ENCODE results near the gene NPAS1. TPM values are rescaled to one million over a fixed set of nuclear protein-coding genes. Genes with fewer than 3 reads are reported as not detected.

Gene NPAS1
- total and polyA plus RNA-seq, 2 of the 13 experiments (the other 11 are each of a cell fraction or from before 2014, with no cell fraction given) = 0.35 to 2.9 TPM

- TF ChIP-seq, protein P1, sequence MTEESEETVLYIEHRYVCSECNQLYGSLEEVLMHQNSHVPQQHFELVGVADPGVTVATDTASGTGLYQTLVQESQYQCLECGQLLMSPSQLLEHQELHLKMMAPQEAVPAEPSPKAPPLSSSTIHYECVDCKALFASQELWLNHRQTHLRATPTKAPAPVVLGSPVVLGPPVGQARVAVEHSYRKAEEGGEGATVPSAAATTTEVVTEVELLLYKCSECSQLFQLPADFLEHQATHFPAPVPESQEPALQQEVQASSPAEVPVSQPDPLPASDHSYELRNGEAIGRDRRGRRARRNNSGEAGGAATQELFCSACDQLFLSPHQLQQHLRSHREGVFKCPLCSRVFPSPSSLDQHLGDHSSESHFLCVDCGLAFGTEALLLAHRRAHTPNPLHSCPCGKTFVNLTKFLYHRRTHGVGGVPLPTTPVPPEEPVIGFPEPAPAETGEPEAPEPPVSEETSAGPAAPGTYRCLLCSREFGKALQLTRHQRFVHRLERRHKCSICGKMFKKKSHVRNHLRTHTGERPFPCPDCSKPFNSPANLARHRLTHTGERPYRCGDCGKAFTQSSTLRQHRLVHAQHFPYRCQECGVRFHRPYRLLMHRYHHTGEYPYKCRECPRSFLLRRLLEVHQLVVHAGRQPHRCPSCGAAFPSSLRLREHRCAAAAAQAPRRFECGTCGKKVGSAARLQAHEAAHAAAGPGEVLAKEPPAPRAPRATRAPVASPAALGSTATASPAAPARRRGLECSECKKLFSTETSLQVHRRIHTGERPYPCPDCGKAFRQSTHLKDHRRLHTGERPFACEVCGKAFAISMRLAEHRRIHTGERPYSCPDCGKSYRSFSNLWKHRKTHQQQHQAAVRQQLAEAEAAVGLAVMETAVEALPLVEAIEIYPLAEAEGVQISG (CRISPR knock-in tag; IDR thresholded peaks at IDR 0.05) = no peak
- TF ChIP-seq CCAR2 (optimal IDR thresholded peaks at IDR 0.05; ENCODE audit: low read depth, low read length) = no peak
- TF ChIP-seq, protein P2, sequence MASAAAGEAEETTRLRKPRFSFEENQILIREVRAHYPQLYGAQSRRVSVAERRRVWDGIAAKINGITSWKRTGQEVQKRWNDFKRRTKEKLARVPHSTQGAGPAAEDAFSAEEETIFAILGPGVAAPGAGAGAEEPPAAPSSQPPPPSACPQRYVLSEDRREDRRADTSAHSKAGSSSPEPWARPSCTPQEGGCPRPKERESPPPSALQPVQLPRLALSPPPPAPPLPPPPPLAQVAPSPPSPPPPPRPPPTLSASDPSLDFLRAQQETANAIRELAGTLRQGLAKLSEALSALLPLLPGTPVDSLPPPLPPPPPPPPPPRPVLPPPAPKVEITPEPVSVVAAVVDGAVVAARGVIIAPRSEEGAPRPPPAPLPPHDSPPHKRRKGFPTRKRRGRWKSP (CRISPR knock-in tag; IDR thresholded peaks at IDR 0.05) = no peak
- TF ChIP-seq GLI4 (CRISPR knock-in tag; IDR thresholded peaks at IDR 0.05; ENCODE audit: borderline replicate concordance) = no peak
- no peak for TF ChIP-seq ZNF879 (CRISPR knock-in tag; IDR thresholded peaks at IDR 0.05)
- no peak for TF ChIP-seq CCDC6 (CRISPR knock-in tag; IDR thresholded peaks at IDR 0.05)
- TF ChIP-seq, protein P3, sequence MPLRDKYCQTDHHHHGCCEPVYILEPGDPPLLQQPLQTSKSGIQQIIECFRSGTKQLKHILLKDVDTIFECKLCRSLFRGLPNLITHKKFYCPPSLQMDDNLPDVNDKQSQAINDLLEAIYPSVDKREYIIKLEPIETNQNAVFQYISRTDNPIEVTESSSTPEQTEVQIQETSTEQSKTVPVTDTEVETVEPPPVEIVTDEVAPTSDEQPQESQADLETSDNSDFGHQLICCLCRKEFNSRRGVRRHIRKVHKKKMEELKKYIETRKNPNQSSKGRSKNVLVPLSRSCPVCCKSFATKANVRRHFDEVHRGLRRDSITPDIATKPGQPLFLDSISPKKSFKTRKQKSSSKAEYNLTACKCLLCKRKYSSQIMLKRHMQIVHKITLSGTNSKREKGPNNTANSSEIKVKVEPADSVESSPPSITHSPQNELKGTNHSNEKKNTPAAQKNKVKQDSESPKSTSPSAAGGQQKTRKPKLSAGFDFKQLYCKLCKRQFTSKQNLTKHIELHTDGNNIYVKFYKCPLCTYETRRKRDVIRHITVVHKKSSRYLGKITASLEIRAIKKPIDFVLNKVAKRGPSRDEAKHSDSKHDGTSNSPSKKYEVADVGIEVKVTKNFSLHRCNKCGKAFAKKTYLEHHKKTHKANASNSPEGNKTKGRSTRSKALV (CRISPR knock-in tag; IDR thresholded peaks at IDR 0.05) = no peak
Observed at GRCh38 chr19:47072323-47072722, 52.7 kb downstream of the NPAS1 start (continued).

DNA sequence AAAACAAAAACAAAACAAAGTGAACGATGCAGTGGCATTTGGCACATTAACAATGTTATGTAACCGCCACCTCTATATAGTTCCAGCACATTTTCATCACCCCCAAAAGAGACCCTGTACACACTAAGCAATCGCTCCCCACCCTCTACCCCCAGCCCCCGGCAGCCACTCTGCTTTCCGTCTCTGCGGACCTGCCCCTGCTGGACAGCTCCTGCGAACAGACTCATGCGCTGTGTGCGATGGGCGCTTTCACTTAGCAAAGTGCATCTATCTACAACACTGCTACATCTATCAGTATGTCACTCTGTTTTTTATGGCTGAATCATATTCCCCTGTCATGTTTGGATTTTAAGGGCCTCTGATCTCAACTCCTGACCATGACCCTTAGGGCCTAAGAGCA lies 53.9 kb downstream of the NPAS1 start:
- Histone ChIP-seq H3K27me3 (ENCODE audit: control insufficient read depth in 1 of 2, insufficient read depth in 2 of 2, low read length in 2 of 2) (no peaks in the 10 kb centered on the region; a peak in 1 of 5 replicates), H2AFZ (ENCODE audit: low read length) (no peak overlapping the region), H4K20me1 (ENCODE audit: insufficient read depth, low read length) (no peaks in the 10 kb centered on the region), H3K36me3 (replicated peaks in 1 of 2; ENCODE audit: control insufficient read depth in 1 of 2, insufficient read depth in 2 of 2, low read length in 2 of 2) (peaks cover 20 to 75% of the 10 kb centered on the region in 2 experiments), H3K4me2 (ENCODE audit: low read depth, low read length) (no peak overlapping the region), H3K79me2 (ENCODE audit: insufficient read depth, low read length) (peaks cover 5% of the 10 kb centered on the region), H3K4me1 (ENCODE audit: insufficient read depth, low read length) (no peaks in the 10 kb centered on the region), H3K27ac (ENCODE audit: extremely low read length, insufficient read depth, low read length) (no peak overlapping the region), H3K9ac (ENCODE audit: insufficient read depth, low read depth, low read length) (no peak overlapping the region), H3K4me3 (replicated peaks in 1 of 3; ENCODE audit: insufficient read depth in 1 of 3, low read depth in 2 of 3, low read length in 3 of 3) (no peak overlapping the region), H3K9me3 (ENCODE audit: low read length) (no peaks in the 10 kb centered on the region)
- in situ Hi-C loops (cut with HindIII; ENCODE audit: extremely low pct_ligation_motif_present, low pct_unique_long_range_greater_than_20kb) (no loop called here), intact Hi-C loops (cut with micrococcal nuclease; ENCODE audit: unreplicated experiment) (no loop called here)
- ChIA-PET POLR2A (no interaction called here), CTCF (ENCODE audit: low intra/inter-chr PET ratio, low total read pairs) (no interaction called here)
- FAIRE-seq (no peak), ATAC-seq (no peak), DNase-seq (ENCODE audit: low spot score) (no peak)
- whole genome bisulfite sequencing (ENCODE audit: low lambda C conversion rate) = 97% methylated on average over 10 of the region's 10 CpGs
- BruUV-seq (replicated peaks) = no TSS peak
- TF ChIP-seq ZBTB39 (CRISPR knock-in tag; IDR thresholded peaks at IDR 0.05) (no peak), ZEB1 (IDR thresholded peaks at IDR 0.05; ENCODE audit: insufficient replicate concordance, low read depth) (no peak)
- TF ChIP-seq, protein P4, sequence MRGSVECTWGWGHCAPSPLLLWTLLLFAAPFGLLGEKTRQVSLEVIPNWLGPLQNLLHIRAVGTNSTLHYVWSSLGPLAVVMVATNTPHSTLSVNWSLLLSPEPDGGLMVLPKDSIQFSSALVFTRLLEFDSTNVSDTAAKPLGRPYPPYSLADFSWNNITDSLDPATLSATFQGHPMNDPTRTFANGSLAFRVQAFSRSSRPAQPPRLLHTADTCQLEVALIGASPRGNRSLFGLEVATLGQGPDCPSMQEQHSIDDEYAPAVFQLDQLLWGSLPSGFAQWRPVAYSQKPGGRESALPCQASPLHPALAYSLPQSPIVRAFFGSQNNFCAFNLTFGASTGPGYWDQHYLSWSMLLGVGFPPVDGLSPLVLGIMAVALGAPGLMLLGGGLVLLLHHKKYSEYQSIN (CRISPR knock-in tag; IDR thresholded peaks at IDR 0.05; ENCODE audit: borderline replicate concordance) = no peak
- TF ChIP-seq, protein P5, sequence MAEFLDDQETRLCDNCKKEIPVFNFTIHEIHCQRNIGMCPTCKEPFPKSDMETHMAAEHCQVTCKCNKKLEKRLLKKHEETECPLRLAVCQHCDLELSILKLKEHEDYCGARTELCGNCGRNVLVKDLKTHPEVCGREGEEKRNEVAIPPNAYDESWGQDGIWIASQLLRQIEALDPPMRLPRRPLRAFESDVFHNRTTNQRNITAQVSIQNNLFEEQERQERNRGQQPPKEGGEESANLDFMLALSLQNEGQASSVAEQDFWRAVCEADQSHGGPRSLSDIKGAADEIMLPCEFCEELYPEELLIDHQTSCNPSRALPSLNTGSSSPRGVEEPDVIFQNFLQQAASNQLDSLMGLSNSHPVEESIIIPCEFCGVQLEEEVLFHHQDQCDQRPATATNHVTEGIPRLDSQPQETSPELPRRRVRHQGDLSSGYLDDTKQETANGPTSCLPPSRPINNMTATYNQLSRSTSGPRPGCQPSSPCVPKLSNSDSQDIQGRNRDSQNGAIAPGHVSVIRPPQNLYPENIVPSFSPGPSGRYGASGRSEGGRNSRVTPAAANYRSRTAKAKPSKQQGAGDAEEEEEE (CRISPR knock-in tag; IDR thresholded peaks at IDR 0.05; ENCODE audit: borderline replicate concordance) = no peak
